Measurements from ENCODE around the gene PROSER2. TPM values are rescaled to one million over a fixed set of nuclear protein-coding genes. Genes with fewer than 3 reads are reported as not detected.

PROSER2 gene
- total RNA-seq, 2 donors from 2014 or later, result 29.3 to 58.3 TPM

GRCh38 chr10:11789306-11789705, 33.9 kb upstream of the PROSER2 start:
- Histone ChIP-seq H3K27me3 (no peaks in the 10 kb centered on the region), H3K4me1 (no peaks in the 10 kb centered on the region), H3K27ac (no peak overlapping the region), H3K4me3 (no peak overlapping the region), H3K36me3 (replicated peaks in 1 of 2; ENCODE audit: insufficient read depth in 1 of 2, low read depth in 2 of 2) (no peaks in the 10 kb centered on the region), H3K9me3 (no peaks in the 10 kb centered on the region)
- TF ChIP-seq, protein P1, sequence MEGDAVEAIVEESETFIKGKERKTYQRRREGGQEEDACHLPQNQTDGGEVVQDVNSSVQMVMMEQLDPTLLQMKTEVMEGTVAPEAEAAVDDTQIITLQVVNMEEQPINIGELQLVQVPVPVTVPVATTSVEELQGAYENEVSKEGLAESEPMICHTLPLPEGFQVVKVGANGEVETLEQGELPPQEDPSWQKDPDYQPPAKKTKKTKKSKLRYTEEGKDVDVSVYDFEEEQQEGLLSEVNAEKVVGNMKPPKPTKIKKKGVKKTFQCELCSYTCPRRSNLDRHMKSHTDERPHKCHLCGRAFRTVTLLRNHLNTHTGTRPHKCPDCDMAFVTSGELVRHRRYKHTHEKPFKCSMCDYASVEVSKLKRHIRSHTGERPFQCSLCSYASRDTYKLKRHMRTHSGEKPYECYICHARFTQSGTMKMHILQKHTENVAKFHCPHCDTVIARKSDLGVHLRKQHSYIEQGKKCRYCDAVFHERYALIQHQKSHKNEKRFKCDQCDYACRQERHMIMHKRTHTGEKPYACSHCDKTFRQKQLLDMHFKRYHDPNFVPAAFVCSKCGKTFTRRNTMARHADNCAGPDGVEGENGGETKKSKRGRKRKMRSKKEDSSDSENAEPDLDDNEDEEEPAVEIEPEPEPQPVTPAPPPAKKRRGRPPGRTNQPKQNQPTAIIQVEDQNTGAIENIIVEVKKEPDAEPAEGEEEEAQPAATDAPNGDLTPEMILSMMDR (IDR thresholded peaks at IDR 0.05), result no peak
- no peak for TF ChIP-seq POLR2A (IDR thresholded peaks at IDR 0.05)
- 76 to 80% methylated on average over 2 of the region's 2 CpGs for WGBS, 2 donors
- no peak for DNase-seq
- no peak for ATAC-seq
- intact Hi-C loops (cut with DNase I), result loop anchor here (5.0 kb wide), 1 partner anchor 193 kb away; no protein-coding TSS in a partner anchor

GRCh38 chr10:11789956-11790355, 33.2 kb upstream of the PROSER2 start:
- intact Hi-C loops (cut with DNase I), result loop anchor here (5.0 kb wide), 1 partner anchor 192 kb away; no protein-coding TSS in a partner anchor
- Histone ChIP-seq H3K27ac (no peak overlapping the region), H3K4me1 (no peaks in the 10 kb centered on the region), H3K36me3 (replicated peaks in 1 of 2; ENCODE audit: insufficient read depth in 1 of 2, low read depth in 2 of 2) (no peaks in the 10 kb centered on the region), H3K9me3 (no peaks in the 10 kb centered on the region), H3K4me3 (no peak overlapping the region), H3K27me3 (no peaks in the 10 kb centered on the region)
- DNase-seq (no peak), ATAC-seq (no peak)
- TF ChIP-seq, protein P1 (IDR thresholded peaks at IDR 0.05), result no peak
- no peak for TF ChIP-seq POLR2A (IDR thresholded peaks at IDR 0.05)
- WGBS, 2 donors, result 77 to 81% methylated on average over 8 of the region's 8 CpGs

GRCh38 chr10:11793762-11794479, 29.2 kb upstream of the PROSER2 start:
- H3K4me1 ChIP-seq, result no peaks in the 10 kb centered on the region
- H3K27ac ChIP-seq, result no peak overlapping the region
- intact Hi-C loops (cut with DNase I), result no loop called here
- H3K36me3 ChIP-seq (replicated peaks in 1 of 2; ENCODE audit: insufficient read depth in 1 of 2, low read depth in 2 of 2), result no peaks in the 10 kb centered on the region
- H3K27me3 ChIP-seq, result no peaks in the 10 kb centered on the region
- H3K4me3 ChIP-seq, result no peak overlapping the region
- no peaks in the 10 kb centered on the region for H3K9me3 ChIP-seq
- DNase-seq, result no peak
- ATAC-seq, result no peak
- 86% methylated on average over 10 to 12 of the region's 12 CpGs for WGBS, 2 donors
- TF ChIP-seq, protein P1 (IDR thresholded peaks at IDR 0.05), result no peak
- no peak for TF ChIP-seq POLR2A (IDR thresholded peaks at IDR 0.05)

DNA sequence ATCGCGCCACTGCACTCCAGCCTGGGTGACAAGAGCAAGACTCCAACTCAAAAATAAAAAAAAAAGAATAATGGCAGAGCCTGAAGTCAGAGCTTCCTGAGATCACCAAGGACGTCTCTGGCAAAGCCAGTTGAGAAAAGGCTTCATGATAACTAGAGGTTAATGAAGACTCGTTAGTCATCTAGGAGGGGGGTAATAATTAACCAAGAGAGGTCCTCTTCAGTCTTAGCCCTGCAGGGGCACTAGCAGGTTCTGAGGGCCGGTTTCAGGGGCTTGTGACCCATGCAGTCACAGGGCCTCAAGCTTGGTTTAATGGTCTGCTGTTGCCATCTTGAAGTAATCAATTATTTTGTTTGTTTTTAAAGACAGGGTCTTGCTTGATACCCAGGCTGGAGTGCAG, 28.6 kb upstream of the PROSER2 start:
- ATAC-seq, result no peak
- no peak for DNase-seq
- H3K4me3 ChIP-seq, result no peak overlapping the region
- intact Hi-C loops (cut with DNase I), result no loop called here
- no peaks in the 10 kb centered on the region for H3K27me3 ChIP-seq
- TF ChIP-seq POLR2A (IDR thresholded peaks at IDR 0.05), result no peak
- TF ChIP-seq, protein P1 (IDR thresholded peaks at IDR 0.05), result no peak
- no peaks in the 10 kb centered on the region for H3K4me1 ChIP-seq
- H3K27ac ChIP-seq, result no peak overlapping the region
- H3K36me3 ChIP-seq (replicated peaks in 1 of 2; ENCODE audit: insufficient read depth in 1 of 2, low read depth in 2 of 2), result no peaks in the 10 kb centered on the region
- 74 to 76% methylated on average over 5 of the region's 5 CpGs for WGBS, 2 donors
- H3K9me3 ChIP-seq, result no peaks in the 10 kb centered on the region

All from body of pancreas (tissue), 4 donors.